Stimulated activated CD8-positive, alpha-beta memory T cell treated with anti-CD3 and anti-CD28 coated beads, Interleukin-12 subunit alpha, Interleukin-12 subunit beta, amount 100 ng/mL, for 24 hours (primary cell): Measurements from ENCODE around the gene GNG3.
"Not testable (repeated sequence)": the region's sequence is repeated elsewhere in the genome, so short reads cannot be mapped to it uniquely, and the experiment has no call there.

Experiments
- DNase-seq: peaks from one replicate; pipeline ENCODE4 v3.0.0-alpha.2; 2020; ENCODE audit errors: extremely low read depth

Gene GNG3

DNA sequence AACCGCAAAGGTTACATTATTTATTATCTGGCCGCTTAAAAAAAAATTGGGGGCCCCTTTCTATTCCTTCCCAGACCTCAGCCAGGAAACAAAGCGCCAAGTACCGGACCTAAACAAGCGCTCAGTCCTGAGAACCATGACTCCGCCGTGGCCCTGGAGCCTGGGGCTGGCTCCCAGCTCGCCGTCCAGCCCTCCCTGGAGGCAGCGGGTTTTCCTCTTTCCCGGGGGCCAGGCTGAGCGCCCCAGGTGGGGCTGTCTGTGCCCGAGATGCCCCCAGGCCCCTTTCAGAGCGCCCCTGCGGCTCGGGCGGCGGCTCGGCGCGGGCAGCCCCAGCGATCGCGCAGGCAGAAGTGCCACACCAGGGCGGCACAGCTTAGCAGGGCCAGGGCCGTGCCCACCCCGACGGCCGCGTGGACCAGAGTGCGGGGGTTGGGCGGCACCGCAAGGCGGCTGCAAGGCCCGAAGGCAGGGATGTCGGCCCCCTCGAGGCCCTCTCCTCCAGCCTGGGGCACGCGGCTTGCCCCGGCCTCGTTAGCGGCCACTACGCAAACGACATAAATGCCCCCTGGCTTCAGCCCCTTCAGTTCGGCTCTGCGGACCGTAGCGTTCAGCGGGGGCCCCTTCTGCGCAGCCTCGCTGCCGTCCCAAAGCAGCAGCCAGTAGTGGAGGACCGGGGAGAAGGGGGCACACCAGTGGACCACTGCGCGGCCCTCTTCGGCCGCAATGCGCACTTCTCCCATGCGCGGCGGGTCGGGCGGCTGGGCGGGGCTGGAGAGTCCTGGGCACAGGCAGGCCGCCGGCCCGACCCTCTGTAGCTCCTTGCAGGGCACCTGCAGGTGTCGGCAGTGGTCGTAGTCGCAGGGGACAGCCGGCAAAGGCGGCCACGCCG, 19.7 kb upstream of the GNG3 start:
- no peak for DNase-seq

DNA sequence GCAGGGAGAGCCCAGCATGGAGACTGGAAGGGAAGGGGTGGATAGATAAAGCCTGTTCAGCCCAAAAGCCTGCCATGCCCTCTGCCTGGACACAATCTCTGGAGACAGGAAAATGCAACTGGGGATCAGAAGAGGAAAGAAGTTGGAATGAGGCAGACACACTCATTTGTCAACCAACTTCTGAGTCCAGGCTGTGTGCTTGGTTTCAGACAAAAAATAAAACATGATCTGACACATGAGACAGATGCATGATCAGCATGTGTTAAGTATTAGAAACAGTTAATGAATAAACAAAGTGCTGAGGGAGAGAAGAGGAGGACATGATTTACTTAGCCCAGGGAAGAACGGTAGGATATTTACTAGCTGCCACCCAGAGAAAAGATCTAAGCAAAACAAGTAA, 19.0 kb upstream of the GNG3 start:
- DNase-seq: no peak

DNA sequence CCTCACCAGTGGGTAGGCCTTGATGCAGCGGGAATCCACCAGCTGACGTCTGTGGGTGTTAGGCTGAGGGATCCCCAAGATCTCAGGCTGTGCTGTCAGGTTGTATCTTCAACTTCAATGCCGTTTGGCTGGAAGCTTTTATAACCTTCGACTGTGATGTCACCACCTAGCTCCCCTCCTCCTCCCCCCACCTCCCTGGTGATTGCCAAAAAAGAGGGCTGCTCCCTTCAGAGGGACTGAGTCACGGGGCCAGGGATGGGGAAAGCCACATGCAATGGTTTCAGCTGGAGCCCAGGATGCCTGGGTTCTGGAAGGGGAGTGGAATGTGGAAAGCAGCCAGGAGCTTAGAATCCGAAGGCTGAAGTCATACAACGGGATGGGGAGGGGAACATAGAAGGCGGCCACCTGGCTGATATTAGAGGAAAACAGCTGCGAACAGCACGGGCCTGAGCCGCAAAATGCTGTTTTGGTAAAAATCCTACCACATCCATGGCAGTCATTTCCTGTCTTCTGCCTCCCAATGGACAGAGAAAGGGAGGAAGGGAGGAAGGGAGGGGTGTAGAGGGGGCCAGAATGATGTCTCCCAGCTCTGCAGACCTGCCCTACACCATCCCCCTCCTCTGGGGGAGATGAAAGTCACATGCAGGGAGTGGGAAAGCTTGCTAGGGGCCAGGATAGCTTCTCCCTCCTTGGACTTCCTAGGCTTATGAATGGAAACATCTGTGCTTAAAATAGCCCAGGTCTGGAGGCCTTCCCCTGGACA, 17.9 kb upstream of the GNG3 start, which contains the start of gene LRRN4CL:
Gene LRRN4CL, minus strand, starts transcription at position 110 of the 763 bp plus-strand sequence. CDS start 1,022 bp downstream, outside the sequence.
- no peak for DNase-seq

DNA sequence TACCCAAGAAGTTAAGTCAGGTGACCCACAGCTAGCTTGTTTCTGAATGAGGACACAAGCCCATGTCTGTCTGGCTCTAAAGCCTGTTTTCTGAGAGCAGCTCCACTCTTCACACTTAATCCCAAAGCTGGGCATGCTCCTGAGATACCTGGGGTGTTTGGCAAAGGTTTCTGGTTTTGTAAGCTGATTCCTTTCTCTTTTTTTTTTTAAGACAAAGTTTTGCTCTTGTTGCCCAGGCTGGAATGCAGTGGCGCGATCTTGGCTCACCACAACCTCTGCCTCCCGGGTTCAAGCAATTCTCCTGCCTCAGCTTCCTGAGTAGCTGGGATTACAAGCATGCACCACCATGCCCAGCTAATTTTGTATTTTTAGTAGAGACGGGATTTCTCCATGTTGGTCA, 13.9 kb upstream of the GNG3 start:
- DNase-seq: not testable (repeated sequence)

DNA sequence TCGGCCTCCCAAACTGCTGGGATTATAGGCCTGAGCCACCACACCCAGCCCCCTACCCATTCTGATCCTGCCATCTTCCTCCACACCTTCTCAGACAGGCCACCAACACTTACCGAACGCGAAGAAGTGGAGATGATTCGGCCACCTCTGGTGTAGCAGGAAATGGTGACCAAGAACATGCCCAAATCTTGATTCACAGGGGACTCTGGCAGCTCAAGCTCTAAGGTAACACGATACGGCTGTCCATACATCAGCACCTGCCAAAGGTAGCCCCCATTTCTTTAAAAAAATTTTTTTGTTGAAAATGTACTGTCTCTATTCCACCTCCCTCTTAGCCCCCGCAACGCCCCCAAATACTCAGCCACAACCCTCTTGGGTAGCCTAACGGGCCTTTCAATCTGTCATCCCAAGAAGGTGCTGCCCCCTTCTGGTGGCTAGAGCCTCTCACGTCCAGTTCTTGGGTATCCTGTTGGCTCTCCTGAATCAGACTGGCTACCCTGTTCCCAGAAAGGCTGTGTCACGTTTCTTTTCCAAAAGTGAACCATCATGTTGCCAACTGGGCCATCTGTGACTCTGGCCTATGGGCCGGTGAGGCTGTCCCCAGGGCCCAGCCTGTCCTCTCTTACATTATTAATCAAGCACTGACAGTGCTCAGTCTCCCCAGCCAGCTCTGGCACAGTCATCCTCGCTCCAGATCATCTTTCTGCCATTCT, 12.9 kb upstream of the GNG3 start:
- peak; percentile 54 for DNase-seq

DNA sequence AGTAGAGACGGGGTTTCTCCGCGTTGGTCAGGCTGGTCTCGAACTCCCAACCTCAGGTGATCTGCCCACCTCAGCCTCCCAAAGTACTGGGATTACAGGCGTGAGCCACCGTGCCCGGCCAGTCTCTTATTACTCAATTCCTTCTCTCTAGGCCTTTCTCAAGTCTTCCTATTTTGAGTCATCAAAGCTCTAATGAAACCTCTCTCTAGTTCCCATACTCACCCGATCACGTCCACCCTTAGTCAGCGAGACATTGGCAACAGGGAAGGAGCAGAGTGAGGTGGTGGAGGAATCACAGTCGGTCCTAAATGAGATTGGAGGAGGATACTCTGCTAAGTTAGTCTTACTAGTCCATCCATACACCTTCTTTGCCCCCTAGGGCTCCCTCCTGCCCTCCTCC, 5.2 kb upstream of the GNG3 start:
- DNase-seq: no peak

DNA sequence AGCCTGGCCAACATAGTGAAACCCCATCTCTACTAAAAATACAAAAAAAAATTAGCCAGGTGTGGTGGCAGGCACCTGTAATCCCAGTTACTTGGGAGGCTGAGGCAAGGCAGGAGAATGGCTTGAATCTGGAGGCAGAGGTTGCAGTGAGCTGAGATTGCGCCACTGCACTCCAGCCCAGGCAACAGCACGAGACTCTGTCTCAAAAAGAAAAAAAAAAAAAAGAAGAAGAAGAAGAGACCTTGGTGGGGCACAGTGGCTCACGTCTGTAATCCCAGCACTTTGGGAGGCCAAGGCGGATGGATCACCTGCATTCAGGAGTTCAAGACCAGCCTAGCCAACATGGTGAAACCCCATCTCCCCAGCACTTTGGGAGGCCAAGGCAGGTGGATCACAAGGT, 3.6 kb upstream of the GNG3 start:
- not testable (repeated sequence) for DNase-seq

DNA sequence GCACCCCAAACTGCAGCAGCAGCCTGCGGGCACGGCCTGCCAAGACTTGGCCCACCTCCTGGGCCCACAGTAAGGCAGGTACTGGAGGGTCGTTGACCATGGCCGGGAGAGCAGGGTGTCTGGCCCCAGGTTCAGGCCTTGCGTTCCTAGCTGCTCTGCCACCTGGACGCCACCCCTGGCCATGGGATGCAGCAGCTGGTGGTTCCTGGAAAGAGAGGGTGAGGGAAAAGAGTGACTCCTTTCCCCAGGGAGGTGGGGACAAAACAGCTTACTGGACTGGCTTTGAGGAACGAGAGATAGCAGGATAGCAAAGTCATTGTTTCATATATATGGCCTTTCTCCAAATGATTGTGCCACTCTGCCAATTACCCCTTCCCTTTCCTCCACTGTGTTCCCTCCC, 2.1 kb upstream of the GNG3 start:
- DNase-seq: no peak

DNA sequence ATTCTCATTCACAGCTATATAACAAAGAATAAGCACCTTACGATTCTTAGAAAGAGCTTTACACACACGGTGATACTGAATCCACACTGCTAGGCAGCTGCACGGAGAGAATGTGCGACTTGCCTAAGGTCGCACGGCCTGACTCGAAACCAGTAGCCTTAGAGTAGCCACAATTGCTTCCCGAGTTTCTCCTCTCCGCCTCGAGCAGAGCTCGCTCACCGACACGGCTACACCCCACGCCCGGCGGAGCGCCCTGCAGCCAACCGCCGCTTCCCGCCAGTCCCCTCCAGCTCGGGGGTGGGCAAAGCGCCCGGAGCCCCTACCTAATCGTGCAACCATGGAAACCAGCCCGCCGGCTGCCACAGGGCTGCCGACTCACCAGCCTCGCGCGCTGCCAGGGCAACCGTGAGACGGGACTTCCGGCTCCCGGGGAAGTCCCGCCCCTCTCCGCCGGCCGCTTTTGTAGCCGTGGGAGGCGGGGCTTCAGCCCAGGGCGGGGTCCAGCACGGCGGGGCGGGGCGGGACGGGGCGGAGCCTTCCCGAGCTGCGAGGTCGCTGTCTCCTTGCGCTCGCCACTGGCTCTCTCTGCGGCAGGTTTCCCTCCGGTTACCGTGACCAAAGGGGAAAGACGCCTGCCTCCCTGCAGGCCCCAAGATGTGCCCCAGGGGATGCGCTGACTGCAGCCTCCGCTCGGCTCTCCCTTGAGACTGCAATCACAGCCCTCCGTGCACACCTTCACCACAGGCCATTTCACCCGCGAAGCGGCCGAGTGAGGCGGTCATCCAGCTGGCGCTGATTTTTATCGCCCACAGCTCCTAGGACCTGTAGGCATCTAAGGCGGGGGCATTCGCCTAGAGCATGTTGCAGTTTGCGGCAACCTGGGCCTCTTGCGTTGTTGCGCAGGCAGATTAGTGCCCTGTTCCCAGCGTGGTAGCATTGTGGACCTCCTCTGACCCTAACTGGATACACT, 1.3 kb upstream of the GNG3 start:
- peak; percentile 93 for DNase-seq

DNA sequence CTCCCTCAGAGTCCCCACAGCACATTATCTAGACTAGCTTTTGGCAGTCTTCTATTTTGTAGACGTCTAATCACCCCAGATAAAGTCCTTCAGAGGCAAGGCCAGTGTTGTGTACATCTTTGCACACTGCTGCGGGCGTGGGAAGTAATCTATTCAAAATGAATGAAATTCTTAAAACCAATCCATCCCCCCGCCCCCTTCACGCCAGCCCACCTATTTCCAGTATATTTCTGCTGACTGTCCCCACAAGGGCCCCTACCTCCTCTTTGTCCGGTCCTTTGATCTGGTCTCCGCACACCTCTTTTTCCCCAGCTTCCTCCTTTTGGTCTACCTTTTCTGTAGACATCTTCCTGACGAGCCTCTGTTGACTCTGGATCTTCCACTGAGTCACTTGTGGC, 627 bp upstream of the GNG3 start:
- no peak for DNase-seq

DNA sequence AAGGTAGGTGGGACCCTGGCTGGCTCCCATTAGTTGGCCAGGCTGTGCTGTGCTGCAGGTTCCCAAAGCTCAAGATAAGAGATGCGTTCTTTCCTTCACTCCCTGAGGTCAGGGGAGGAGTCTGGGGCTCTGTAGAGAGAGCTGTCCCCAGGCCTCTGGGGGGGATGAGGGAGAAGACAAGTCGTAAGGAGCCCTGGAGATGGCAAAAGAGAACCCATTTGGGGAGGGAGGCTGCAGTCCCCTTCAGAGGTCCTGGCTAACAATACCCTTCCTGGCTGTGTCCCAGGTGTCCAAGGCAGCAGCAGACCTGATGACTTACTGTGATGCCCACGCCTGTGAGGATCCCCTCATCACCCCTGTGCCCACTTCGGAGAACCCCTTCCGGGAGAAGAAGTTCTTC, 916 bp downstream of the GNG3 start:
- no peak for DNase-seq

DNA sequence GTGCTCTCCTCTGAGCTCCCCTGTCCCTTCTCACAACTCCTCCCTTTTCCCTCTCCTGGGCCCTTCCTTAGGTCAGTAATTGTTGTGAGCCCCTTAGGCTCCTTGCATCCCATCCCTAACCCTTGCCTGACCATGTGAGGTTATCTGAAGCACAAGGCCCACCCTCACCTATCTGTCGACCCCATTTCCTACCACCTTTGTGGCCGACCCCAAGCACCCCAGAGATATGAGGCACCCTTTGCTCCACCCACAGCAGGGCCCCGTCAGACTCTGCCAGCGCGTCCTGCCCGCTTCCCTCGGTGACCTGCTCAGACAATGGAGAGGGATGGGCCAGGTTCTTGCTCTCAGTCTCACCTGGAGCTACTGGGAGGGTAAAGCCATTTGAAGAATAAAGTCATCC, 1.3 kb downstream of the GNG3 start:
- DNase-seq: no peak

DNA sequence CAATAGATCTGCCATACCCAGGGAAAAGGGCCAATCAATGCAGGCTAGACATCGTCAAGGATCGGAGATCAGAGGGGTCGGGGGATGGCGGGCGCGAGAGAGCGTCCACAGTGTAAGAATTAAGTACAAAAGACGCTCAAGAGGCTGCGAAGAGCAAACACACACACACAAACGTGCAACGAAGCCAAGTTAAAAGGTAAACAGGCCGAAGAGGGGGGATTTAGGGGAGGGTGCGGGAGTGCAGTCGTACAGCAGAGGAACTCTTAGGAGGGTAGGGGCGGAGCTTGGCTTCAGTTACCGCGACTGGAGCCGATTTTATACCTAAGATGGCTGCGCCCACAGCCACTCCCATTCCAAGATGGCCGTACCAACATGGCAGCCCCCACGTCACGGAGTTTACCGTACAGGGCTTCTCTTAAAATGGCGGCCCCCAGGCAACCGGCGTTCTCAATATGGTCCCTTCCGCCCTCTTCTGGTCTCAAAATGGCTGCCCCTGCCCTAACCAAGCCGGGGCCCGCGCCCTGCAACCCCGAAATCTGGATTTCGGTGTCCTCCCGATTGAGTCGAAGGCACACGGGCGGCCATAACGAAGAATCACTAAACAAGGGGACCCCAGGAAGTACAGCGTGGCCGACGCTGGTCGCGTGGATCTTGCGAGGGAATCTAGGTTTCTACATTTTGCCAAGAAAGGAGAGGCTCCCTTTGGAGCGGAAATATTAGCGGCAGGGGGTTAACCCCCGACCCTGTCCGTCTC, 1.9 kb downstream of the GNG3 start:
- peak; percentile 90 for DNase-seq

DNA sequence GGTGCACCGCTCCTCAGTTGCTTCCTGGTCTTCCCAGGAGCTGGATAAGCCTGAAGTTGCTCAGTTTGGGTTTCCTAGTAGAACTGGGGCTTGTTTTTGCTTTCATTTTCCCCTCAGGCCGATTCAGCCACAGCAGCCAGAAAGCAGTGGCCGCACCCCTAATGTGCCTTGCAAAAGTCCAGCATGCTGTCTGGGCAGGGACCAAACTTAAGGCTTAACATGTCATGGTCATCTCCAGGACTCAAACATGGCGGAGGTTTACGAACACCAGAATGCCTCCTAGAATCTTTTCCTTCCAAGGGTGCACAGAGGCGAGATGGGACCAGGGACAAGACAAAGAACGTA, 2.5 kb downstream of the GNG3 start:
- no peak for DNase-seq

DNA sequence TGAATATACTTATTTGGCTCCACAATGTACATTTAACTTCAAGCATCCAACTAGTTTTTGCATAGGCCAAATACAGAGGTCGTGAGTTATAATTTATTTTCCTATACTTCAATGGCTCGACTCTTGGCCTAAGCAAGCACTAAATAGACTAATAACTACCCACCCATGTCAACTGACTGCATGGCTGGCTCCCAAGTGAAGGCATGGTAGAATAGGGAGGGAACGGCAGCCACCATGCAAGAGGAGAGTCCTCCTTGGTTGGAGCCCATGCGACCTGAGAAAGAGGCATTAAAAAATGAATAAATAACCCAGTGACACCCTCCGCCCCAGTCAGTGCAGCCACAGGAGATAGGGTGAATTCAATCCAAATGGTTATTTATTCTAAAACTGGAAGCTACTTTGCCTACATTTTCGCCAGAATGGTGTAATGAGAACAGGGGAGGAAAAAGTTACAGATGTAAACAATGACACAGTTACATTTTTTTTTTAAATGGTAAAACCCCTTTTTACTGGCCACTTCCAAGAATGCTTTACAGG, 4.9 kb downstream of the GNG3 start:
- no peak for DNase-seq

DNA sequence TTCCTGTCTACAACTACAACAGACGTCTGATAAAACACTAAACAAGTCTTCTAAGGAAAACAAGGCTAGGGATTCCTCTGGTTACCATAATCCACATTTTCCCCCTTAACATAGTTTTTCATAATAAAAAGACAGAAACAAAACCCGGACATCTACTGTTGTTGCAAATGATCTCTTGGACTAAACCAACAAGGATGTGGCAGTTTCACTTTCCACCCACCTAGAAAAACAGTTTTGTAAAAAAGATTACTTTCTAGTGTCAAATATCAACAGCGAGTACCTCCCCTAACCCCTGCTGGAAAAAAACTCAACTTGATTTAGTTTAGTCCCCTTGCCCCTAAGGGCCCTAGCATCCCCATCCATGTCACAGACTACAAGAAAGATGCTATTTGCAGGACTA, 5.4 kb downstream of the GNG3 start:
- no peak for DNase-seq

DNA sequence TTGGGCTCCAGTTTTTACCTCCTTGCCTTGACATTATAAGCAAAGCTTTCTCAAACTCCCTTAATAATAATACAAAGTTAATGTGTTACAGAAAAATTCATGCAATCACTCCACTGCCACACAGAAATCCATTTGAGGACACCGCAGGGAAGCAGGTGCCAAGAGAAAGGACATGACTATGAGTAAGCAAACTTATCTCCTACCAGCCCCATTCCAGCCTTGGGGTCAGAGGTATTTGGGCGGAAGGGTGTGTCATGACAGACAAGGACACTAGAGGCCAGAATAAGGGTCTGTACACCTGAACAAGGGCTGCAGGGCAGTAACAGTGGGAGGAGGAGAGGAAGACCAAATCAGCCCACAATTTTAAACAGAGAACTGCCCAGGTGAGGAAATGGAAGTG, 5.9 kb downstream of the GNG3 start:
- no peak for DNase-seq

DNA sequence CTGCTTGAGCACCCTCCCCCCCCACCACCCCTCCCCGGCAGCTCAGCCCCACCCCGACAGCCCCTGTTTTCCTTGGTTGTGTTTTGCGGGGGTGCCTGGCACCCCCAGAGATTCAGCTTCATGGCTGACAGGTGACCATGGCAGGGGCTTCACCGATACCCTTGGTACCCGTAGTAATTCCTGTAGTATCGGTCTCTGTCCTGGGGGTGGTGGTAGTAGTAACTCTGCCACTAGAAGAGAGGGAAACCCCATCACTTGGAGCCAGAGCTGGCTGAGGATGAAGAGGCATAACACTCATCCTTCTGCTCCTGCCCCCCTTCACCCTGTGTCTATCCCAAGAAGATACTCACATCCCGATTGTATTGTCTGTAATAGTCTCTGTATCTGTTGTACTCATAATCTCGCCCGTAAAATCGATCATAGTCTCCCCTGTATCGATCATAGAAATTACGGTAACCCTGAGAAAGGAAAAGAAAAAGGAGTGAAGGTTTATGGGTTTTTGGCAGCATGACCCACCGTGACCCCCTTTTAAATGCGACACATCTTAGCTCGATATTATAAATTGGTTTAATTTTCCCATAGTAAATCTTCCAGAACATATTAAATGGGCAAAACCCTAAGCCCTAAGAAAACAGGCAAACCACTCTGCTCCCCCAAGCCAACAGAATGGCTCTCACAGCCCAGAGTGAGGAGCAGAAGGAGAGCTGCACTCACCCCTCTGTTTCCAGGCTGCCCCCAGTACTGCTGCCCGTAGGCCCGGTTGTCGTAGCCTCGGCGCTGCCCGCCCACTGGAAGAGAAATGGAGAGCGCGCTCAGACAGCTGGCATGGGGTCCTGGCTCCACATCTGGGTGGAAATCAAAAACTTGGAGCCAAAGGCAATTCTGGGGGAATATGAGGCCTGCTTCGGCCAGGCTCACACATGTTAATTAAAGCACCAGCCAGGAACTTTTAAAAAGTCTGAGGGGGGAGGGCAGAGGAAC, 8.0 kb downstream of the GNG3 start:
- DNase-seq: no peak

DNA sequence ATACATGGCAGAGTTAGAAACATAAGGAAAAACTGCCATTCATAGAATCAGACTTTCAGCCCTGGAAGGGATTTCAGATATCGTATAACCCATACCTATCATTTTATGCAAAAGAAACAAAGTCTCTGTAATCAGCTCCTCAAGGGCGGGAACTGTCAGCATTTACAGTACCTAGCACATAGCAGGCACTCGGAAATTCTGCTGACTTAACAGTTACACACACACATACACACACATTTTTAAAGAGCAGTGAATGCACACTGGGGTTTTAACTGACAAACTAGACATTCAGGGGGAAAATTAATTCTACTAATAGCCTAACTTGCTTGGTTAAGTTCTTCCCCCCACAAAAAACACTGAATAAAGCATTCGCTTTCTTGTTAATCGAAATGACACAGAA, 8.7 kb downstream of the GNG3 start:
- DNase-seq: no peak
